ENCODE results near the gene CPVL. TPM values are rescaled to one million over a fixed set of nuclear protein-coding genes. Genes with fewer than 3 reads are reported as not detected.
A peak's percentile ranks its signal among the peaks of the same experiment; 100 is the strongest.

The CPVL gene
- total RNA-seq, 1 experiment from 2014 or later: 72.3 TPM

DNA sequence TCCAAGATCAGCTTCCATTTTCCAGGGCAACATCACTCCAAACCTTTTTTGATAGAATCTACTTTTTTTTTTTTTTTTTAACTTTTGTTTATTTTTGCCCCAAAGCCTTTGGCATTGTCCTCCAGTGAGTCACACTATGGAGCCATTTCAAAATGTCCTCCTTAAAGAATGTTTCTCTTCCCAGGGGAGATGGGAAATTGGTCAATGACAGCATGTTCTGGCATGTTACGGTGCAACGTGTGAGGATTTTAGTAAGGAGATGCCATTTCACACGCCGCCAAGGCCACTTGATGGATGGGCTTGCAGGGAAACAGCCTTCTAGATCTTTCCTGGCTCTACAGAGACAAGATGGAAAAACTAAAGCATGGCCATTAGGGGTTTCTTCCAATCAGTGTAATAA is 157.5 kb downstream of the CPVL start:
- peak; percentile 68 for DNase-seq (ENCODE audit: low spot score)
- POLR2A ChIA-PET (ENCODE audit: low non-redundant PET): no interaction called here
- Histone ChIP-seq H3K4me1 (ENCODE audit: insufficient read depth, low read length, poor library complexity, severe bottlenecking) (peaks cover 73% of the 10 kb centered on the region), H3K27ac (ENCODE audit: low read depth, low read length, poor library complexity, severe bottlenecking) (no peak overlapping the region), H3K4me3 (ENCODE audit: low read depth, low read length, poor library complexity, severe bottlenecking) (no peak overlapping the region), H3K9me3 (ENCODE audit: low read depth, low read length, poor library complexity, severe bottlenecking) (no peaks in the 10 kb centered on the region), H3K36me3 (ENCODE audit: insufficient read depth, low read length, poor library complexity, severe bottlenecking) (no peaks in the 10 kb centered on the region), H3K27me3 (replicated peaks; ENCODE audit: insufficient read depth, low read depth, low read length, poor library complexity) (no peaks in the 10 kb centered on the region)
- TF ChIP-seq CTCF (conservative IDR thresholded peaks at IDR 0.05; ENCODE audit: low read depth, low read length) (no peak), EZH2 (IDR thresholded peaks at IDR 0.05; ENCODE audit: borderline replicate concordance, low read depth, low read length, poor library complexity, severe bottlenecking) (no peak)
- no TSS peak for BruUV-seq (replicated peaks)
- intact Hi-C loops (cut with micrococcal nuclease; ENCODE audit: unreplicated experiment): no loop called here
- CTCF ChIA-PET: interaction anchor here (0.6 kb wide), 1 partner anchor 87 kb away, joined by 3 read pairs; no protein-coding TSS in a partner anchor

- Histone ChIP-seq H3K27ac (ENCODE audit: low read depth, low read length, poor library complexity, severe bottlenecking) (no peak overlapping the region), H3K9me3 (ENCODE audit: low read depth, low read length, poor library complexity, severe bottlenecking) (no peaks in the 10 kb centered on the region), H3K4me3 (ENCODE audit: low read depth, low read length, poor library complexity, severe bottlenecking) (no peak overlapping the region), H3K27me3 (replicated peaks; ENCODE audit: insufficient read depth, low read depth, low read length, poor library complexity) (no peaks in the 10 kb centered on the region), H3K4me1 (ENCODE audit: insufficient read depth, low read length, poor library complexity, severe bottlenecking) (peaks cover 77% of the 10 kb centered on the region), H3K36me3 (ENCODE audit: insufficient read depth, low read length, poor library complexity, severe bottlenecking) (no peaks in the 10 kb centered on the region)
- intact Hi-C loops (cut with micrococcal nuclease; ENCODE audit: unreplicated experiment): no loop called here
- no peak for DNase-seq (ENCODE audit: low spot score)
- no TSS peak for BruUV-seq (replicated peaks)
- ChIA-PET CTCF (no interaction called here), POLR2A (ENCODE audit: low non-redundant PET) (no interaction called here)
- TF ChIP-seq EZH2 (IDR thresholded peaks at IDR 0.05; ENCODE audit: borderline replicate concordance, low read depth, low read length, poor library complexity, severe bottlenecking): no peak
- no peak for TF ChIP-seq CTCF (conservative IDR thresholded peaks at IDR 0.05; ENCODE audit: low read depth, low read length)
These were observed 158.2 kb downstream of the CPVL start for GRCh38 chr7:28988091-28988490.

- no peak for TF ChIP-seq CTCF (conservative IDR thresholded peaks at IDR 0.05; ENCODE audit: low read depth, low read length)
- TF ChIP-seq EZH2 (IDR thresholded peaks at IDR 0.05; ENCODE audit: borderline replicate concordance, low read depth, low read length, poor library complexity, severe bottlenecking): no peak
- ChIA-PET POLR2A (ENCODE audit: low non-redundant PET) (no interaction called here), CTCF (no interaction called here)
- H3K36me3 ChIP-seq (ENCODE audit: insufficient read depth, low read length, poor library complexity, severe bottlenecking): no peaks in the 10 kb centered on the region
- no peaks in the 10 kb centered on the region for H3K27me3 ChIP-seq (replicated peaks; ENCODE audit: insufficient read depth, low read depth, low read length, poor library complexity)
- peaks cover 90% of the 10 kb centered on the region for H3K4me1 ChIP-seq (ENCODE audit: insufficient read depth, low read length, poor library complexity, severe bottlenecking)
- DNase-seq (ENCODE audit: low spot score): no peak
- intact Hi-C loops (cut with micrococcal nuclease; ENCODE audit: unreplicated experiment): no loop called here
- H3K9me3 ChIP-seq (ENCODE audit: low read depth, low read length, poor library complexity, severe bottlenecking): no peaks in the 10 kb centered on the region
- H3K4me3 ChIP-seq (ENCODE audit: low read depth, low read length, poor library complexity, severe bottlenecking): no peak overlapping the region
- H3K27ac ChIP-seq (ENCODE audit: low read depth, low read length, poor library complexity, severe bottlenecking): peak overlapping the region; percentile 26
- BruUV-seq (replicated peaks): no TSS peak
These were observed 159.6 kb downstream of the CPVL start for GRCh38 chr7:28986765-28987110.
